Skeletal muscle tissue (tissue), 4 donors: ENCODE results near the gene VOPP1. TPM values are rescaled to one million over a fixed set of nuclear protein-coding genes. Genes with fewer than 3 reads are reported as not detected.

ENCODE experiments used
- H3K27ac ChIP-seq: one replicate; pipeline ENCODE4 v1.7.0; 2013; ENCODE audit warnings: mild to moderate bottlenecking, low read depth, low read length, inconsistent platforms
- H3K27me3 ChIP-seq, 3 donors: one replicate each; pipeline ENCODE4 v1.7.0; 2013; ENCODE audit warnings: low read length in 3 of 3; ENCODE audit not compliant: control insufficient read depth in 3 of 3, insufficient read depth in 3 of 3
- H3K36me3 ChIP-seq, 3 donors: one replicate each; pipeline ENCODE4 v1.7.0; 2013; ENCODE audit warnings: low read length in 3 of 3; ENCODE audit not compliant: control insufficient read depth in 3 of 3, insufficient read depth in 3 of 3
- H3K4me1 ChIP-seq, 3 donors: one replicate each; pipeline ENCODE4 v1.7.0; 2013; ENCODE audit warnings: low read length in 3 of 3, mild to moderate bottlenecking in 3 of 3; ENCODE audit not compliant: control insufficient read depth in 3 of 3, insufficient read depth in 3 of 3
- H3K4me3 ChIP-seq, 3 donors: one replicate each; pipeline ENCODE4 v1.7.0; 2013; ENCODE audit warnings: low read length in 3 of 3
- H3K9ac ChIP-seq, 3 donors: one replicate each; pipeline ENCODE4 v1.7.0; 2013; ENCODE audit warnings: low read length in 3 of 3, mild to moderate bottlenecking in 3 of 3, moderate library complexity in 2 of 3, low read depth in 1 of 3
- H3K9me3 ChIP-seq, 3 donors: one replicate each; pipeline ENCODE4 v1.7.0; 2013; ENCODE audit warnings: low read length in 3 of 3; ENCODE audit not compliant: control insufficient read depth in 3 of 3
- total RNA-seq: library from RNA; depleted of rRNA; stranded (reverse); fragments of >200 nt; gene quantifications from one replicate; pipeline ENCODE4 v1.2.3, GENCODE V29; 2014
- donor health status: Osteomylitis.

Gene VOPP1
- total RNA-seq, 1 donor from 2014 or later: 23.5 TPM

GRCh38 chr7:55486991-55487390, 85.3 kb downstream of the VOPP1 start:
- no peak overlapping the region for H3K27ac ChIP-seq
- no peak overlapping the region for H3K9ac ChIP-seq
- H3K36me3 ChIP-seq: peaks cover 21 to 36% (median 30%) of the 10 kb centered on the region in 3 donors
- no peaks in the 10 kb centered on the region for H3K4me1 ChIP-seq
- no peak overlapping the region for H3K4me3 ChIP-seq
- no peaks in the 10 kb centered on the region for H3K27me3 ChIP-seq
- H3K9me3 ChIP-seq: no peaks in the 10 kb centered on the region

GRCh38 chr7:55486192-55486590, 86.1 kb downstream of the VOPP1 start:
- Histone ChIP-seq H3K4me3 (no peak overlapping the region), H3K36me3 (peaks cover 16 to 29% (median 23%) of the 10 kb centered on the region in 3 donors), H3K27ac (no peak overlapping the region)

DNA sequence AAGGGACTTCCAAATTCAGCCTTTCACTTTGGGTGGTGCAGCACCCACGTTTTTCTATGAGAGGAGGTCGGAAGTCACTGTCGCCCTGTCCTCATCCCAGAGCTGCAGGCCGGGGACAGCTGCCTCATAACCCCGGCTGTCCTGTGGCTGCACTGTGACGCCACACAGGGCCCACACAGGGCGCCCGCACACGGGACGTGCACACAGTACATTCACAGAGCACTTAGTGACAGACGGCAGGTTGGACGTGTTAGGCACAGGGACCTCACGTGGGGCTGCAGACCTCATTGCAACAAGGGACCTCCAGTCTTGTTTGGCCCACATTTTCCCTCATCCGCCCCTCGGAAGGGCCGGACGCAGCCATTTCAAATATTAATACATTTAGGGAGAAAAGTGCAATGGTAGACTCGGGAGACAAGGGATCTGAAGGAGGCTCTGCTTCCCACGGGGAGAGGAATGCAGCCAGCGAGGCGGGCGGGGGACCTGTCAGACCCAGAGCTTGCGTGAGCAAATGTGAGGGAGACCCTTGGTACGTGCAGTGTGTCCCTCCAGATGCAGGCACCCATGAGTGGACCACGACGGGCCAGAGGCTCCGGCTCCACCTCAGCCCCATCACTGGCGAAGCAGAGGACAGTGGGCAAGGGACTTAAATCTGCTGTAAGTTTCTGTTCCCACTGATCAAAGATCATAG, 86.7 kb downstream of the VOPP1 start:
- no peaks in the 10 kb centered on the region for H3K4me1 ChIP-seq
- no peak overlapping the region for H3K27ac ChIP-seq
- H3K9ac ChIP-seq: no peak overlapping the region
- peaks cover 17 to 29% (median 22%) of the 10 kb centered on the region in 3 donors for H3K36me3 ChIP-seq
- H3K4me3 ChIP-seq: no peak overlapping the region
- no peaks in the 10 kb centered on the region for H3K9me3 ChIP-seq
- H3K27me3 ChIP-seq: no peaks in the 10 kb centered on the region

More at GRCh38 chr7:55486192-55486590, 86.1 kb downstream of the VOPP1 start:
- no peaks in the 10 kb centered on the region for H3K9me3 ChIP-seq
- no peaks in the 10 kb centered on the region for H3K27me3 ChIP-seq
- no peaks in the 10 kb centered on the region for H3K4me1 ChIP-seq
- no peak overlapping the region for H3K9ac ChIP-seq

DNA sequence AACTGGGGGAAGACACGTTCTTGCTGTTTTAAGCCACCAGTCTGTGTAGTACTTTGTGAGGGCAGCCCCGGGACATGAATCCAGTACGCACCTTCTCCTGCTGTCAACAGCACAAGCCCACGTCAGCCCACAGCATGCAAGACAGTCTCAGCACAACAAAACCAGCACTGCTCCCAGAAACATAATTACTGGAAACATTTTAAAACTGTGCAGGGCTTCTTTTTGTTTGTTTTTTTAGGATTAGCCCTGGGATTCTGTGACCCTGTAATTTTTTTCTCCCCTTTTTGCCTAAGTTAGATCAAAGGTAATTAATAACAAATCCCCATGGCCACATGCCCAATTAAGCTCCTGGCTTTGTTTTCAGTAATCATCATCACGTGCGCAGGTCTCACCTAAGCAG, 87.5 kb downstream of the VOPP1 start:
- H3K4me1 ChIP-seq: no peaks in the 10 kb centered on the region
- no peak overlapping the region for H3K27ac ChIP-seq
- no peak overlapping the region for H3K9ac ChIP-seq
- H3K9me3 ChIP-seq: no peaks in the 10 kb centered on the region
- no peak overlapping the region for H3K4me3 ChIP-seq
- peaks cover 13 to 24% (median 15%) of the 10 kb centered on the region in 3 donors for H3K36me3 ChIP-seq
- no peaks in the 10 kb centered on the region for H3K27me3 ChIP-seq

GRCh38 chr7:55484241-55484640, 88.1 kb downstream of the VOPP1 start:
- no peak overlapping the region for H3K4me3 ChIP-seq
- H3K27me3 ChIP-seq: no peaks in the 10 kb centered on the region
- no peak overlapping the region for H3K27ac ChIP-seq
- no peaks in the 10 kb centered on the region for H3K4me1 ChIP-seq
- no peak overlapping the region for H3K9ac ChIP-seq
- no peaks in the 10 kb centered on the region for H3K9me3 ChIP-seq
- H3K36me3 ChIP-seq: peaks cover 9 to 18% (median 9%) of the 10 kb centered on the region in 3 donors

DNA sequence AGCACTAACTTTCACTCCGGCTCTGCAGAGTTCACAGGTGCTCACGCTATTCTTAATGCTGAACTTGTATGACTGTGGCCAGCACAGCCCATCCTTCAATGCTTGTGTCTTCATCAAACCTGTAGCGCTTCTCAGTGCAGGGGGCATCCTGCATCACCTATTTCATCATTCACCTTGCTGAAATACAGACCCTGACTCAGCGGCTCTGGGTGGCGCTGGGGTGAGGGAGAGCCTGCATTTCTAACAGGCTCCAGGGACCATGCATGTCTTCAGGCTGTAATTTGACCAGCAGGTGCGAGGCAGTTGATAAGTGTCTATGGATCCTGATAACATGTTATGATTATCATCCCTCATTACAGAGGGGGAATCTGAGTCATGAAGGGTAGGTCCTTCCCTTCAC, 89.3 kb downstream of the VOPP1 start:
- H3K27ac ChIP-seq: no peak overlapping the region
- peaks cover 4 to 12% (median 6%) of the 10 kb centered on the region in 3 donors for H3K36me3 ChIP-seq
- H3K4me3 ChIP-seq: no peak overlapping the region
- peaks cover 4 to 6% (median 4%) of the 10 kb centered on the region in 3 donors for H3K4me1 ChIP-seq
- H3K27me3 ChIP-seq: no peaks in the 10 kb centered on the region
- no peaks in the 10 kb centered on the region for H3K9me3 ChIP-seq
- H3K9ac ChIP-seq: no peak overlapping the region

DNA sequence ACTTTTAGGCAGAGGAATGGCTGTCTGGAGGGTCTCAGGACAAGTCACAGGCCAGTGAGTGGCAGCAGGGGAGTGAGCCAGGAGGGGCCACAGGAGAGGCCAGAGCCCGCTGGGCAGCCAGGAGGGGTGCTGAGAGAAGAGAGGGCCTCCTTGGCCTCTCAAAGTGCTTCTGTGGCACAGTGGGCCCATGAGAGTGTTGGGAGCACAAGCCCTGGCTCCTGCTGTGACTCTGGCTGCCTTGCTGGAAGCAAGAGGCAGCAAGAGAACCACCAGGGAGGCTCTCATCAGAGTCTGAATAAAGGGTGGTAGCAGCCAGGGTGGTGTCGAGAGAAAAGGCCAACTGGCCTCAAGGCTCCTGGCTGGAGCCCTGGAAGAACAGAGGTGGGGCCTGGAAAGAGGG, 91.1 kb downstream of the VOPP1 start:
- Histone ChIP-seq H3K36me3 (peaks cover 4 to 11% (median 6%) of the 10 kb centered on the region in 3 donors), H3K27ac (no peak overlapping the region), H3K9ac (no peak overlapping the region), H3K4me1 (peaks cover 8 to 22% (median 20%) of the 10 kb centered on the region in 3 donors), H3K4me3 (no peak overlapping the region), H3K9me3 (no peaks in the 10 kb centered on the region), H3K27me3 (no peaks in the 10 kb centered on the region)

DNA sequence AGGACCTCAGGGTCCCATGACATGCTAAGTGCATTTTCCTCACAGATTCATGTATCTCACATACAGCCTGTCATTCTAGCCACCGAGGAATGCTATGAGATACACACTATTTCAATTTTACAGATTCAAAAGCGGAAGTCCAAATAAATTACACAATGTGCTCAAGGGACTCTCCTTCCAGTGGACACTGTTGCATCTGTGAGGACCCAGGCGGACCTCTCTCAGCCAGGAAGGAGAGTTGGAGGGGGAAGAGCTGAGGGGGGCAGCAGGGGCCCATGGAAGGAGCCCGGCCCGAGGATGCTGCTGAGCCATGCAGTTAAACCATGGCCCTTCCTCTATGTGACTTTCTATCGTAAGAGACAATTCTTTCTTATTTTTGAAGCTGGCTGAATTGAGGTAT, 93.6 kb downstream of the VOPP1 start:
- H3K9ac ChIP-seq: no peak overlapping the region
- H3K27me3 ChIP-seq: no peaks in the 10 kb centered on the region

DNA sequence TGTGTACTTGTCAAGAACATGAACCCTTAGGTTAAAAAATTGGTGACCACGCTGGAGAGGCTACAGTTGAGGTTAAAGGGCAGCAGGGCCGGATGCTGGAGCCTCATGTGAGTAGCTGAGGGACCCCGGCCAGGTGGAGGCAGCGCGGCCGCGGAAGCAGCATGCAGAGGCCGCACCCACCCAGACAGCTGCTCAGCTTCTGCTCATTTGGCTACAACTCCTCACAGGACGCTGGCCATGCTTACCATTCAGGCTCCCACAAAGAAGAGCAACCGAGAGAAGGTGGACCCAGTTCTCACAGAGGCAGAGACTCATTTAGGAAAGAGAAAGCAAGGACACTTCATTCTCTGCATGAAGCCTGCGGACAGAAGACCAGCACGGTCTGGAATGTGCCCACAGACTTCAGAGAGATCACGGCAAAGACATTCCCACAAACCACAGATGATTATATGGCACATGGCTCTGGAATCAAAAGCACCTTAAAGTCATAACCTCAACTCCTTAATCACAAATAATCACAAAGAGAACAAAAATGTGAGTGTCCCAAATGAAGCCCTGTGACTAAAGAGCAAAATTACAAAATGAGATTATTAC, 94.4 kb downstream of the VOPP1 start:
- H3K9ac ChIP-seq: no peak overlapping the region
- no peaks in the 10 kb centered on the region for H3K9me3 ChIP-seq
- H3K4me3 ChIP-seq: no peak overlapping the region
- H3K4me1 ChIP-seq: peaks cover 8 to 22% (median 22%) of the 10 kb centered on the region in 3 donors
- peaks cover 5 to 11% (median 7%) of the 10 kb centered on the region in 3 donors for H3K36me3 ChIP-seq
- H3K27ac ChIP-seq: no peak overlapping the region
- H3K27me3 ChIP-seq: no peaks in the 10 kb centered on the region

More for the DNA sequence above, 93.6 kb downstream of the VOPP1 start:
- H3K4me1 ChIP-seq: peaks cover 8 to 22% (median 22%) of the 10 kb centered on the region in 3 donors
- no peak overlapping the region for H3K27ac ChIP-seq
- H3K4me3 ChIP-seq: no peak overlapping the region
- H3K9me3 ChIP-seq: no peaks in the 10 kb centered on the region
- H3K36me3 ChIP-seq: peaks cover 2 to 7% (median 4%) of the 10 kb centered on the region in 3 donors
